Activated B cell treated with CpG ODN at 0.5 μM for 24 hours (primary cell): Measurements from ENCODE around the gene KCNMA1. TPM values are rescaled to one million over a fixed set of nuclear protein-coding genes. Genes with fewer than 3 reads are reported as not detected.

Source experiments
- ATAC-seq: fragments of 200-7000 bp; cut with Tn5 transposase; one replicate; pipeline ENCODE4 v1.10.0; 2021; ENCODE audit warnings: low read depth, mild to moderate bottlenecking, moderate library complexity
- CTCF ChIA-PET: fragments of 350-600 bp; sonication (Branson Sonifier 250); formaldehyde crosslinking; loops from one replicate; lab custom pipeline; 2021; ENCODE audit warnings: antibody characterized with exemption; lab: Charles Lee
- POLR2A ChIA-PET: fragments of 350-600 bp; sonication (Branson Sonifier 250); formaldehyde crosslinking; loops from one replicate; lab custom pipeline; 2021; ENCODE audit warnings: antibody characterized with exemption; lab: Charles Lee
- DNase-seq: peaks from one replicate; pipeline ENCODE4 v3.0.0; 2022
- H3K27ac Mint-ChIP-seq: one replicate; pipeline ENCODE4 v1.8.0; 2020; ENCODE audit warnings: mixed read lengths
- H3K27me3 Mint-ChIP-seq: one replicate; pipeline ENCODE4 v1.8.0; 2021; ENCODE audit warnings: mixed read lengths
- H3K36me3 Mint-ChIP-seq: one replicate; pipeline ENCODE4 v1.8.0; 2021; ENCODE audit warnings: low read depth, mixed read lengths
- H3K4me1 Mint-ChIP-seq: one replicate; pipeline ENCODE4 v1.8.0; 2021; ENCODE audit warnings: mixed read lengths
- H3K4me3 Mint-ChIP-seq: one replicate; pipeline ENCODE4 v1.8.0; 2020; ENCODE audit warnings: mild to moderate bottlenecking, mixed read lengths
- H3K9me3 Mint-ChIP-seq: one replicate; pipeline ENCODE4 v1.8.0; 2020; ENCODE audit warnings: mixed read lengths
- CTCF ChIP-seq: fragments of 200-600 bp; IDR thresholded peaks from one replicate; pipeline ENCODE4 v1.8.0; 2022; ENCODE audit warnings: antibody characterized with exemption, mild to moderate bottlenecking
- intact Hi-C: fragments of 100-400 bp; cut with micrococcal nuclease; formaldehyde crosslinking; loops from one replicate; pipeline ENCODE4 v1.15.1; 2024
- total RNA-seq: library from RNA; stranded (reverse); gene quantifications from 2 replicates; pipeline ENCODE4 v1.2.3, GENCODE V29; 2022

The KCNMA1 gene
- total RNA-seq, 1 donor from 2014 or later = 3.7 TPM

GRCh38 chr10:77266242-77266641, 371.4 kb downstream of the KCNMA1 start:
- H3K4me3 Mint-ChIP-seq = no peak overlapping the region
- intact Hi-C loops = no loop called here
- ChIA-PET POLR2A (no interaction called here), CTCF (no interaction called here)
- no peaks in the 10 kb centered on the region for H3K27me3 Mint-ChIP-seq
- no peak overlapping the region for H3K27ac Mint-ChIP-seq
- H3K4me1 Mint-ChIP-seq = peaks cover 27% of the 10 kb centered on the region
- no peaks in the 10 kb centered on the region for H3K36me3 Mint-ChIP-seq
- DNase-seq (no peak), ATAC-seq (no peak)
- no peaks in the 10 kb centered on the region for H3K9me3 Mint-ChIP-seq
- TF ChIP-seq CTCF = no peak

GRCh38 chr10:77264527-77264926, 373.1 kb downstream of the KCNMA1 start:
- CTCF ChIA-PET = interaction anchor here (1.0 kb wide), 1 partner anchor 90 kb away, joined by 4 read pairs; no protein-coding TSS in a partner anchor
- ATAC-seq (no peak), DNase-seq (no peak)
- H3K27ac Mint-ChIP-seq = no peak overlapping the region
- no peaks in the 10 kb centered on the region for H3K27me3 Mint-ChIP-seq
- intact Hi-C loops = no loop called here
- POLR2A ChIA-PET = no interaction called here
- no peak for TF ChIP-seq CTCF
- H3K4me3 Mint-ChIP-seq = peak overlapping the region; percentile 24
- H3K9me3 Mint-ChIP-seq = no peaks in the 10 kb centered on the region
- H3K4me1 Mint-ChIP-seq = peaks cover 27% of the 10 kb centered on the region
- H3K36me3 Mint-ChIP-seq = no peaks in the 10 kb centered on the region

- intact Hi-C loops = no loop called here
- Mint-ChIP-seq H3K9me3 (no peaks in the 10 kb centered on the region), H3K4me3 (peak overlapping the region; percentile 24), H3K27ac (peak overlapping the region; percentile 3), H3K36me3 (no peaks in the 10 kb centered on the region), H3K27me3 (no peaks in the 10 kb centered on the region), H3K4me1 (peaks cover 27% of the 10 kb centered on the region)
- no peak for TF ChIP-seq CTCF
- CTCF ChIA-PET = interaction anchor here (1.0 kb wide), 1 partner anchor 90 kb away, joined by 4 read pairs; no protein-coding TSS in a partner anchor
- DNase-seq (no peak), ATAC-seq (peak; percentile 56)
- POLR2A ChIA-PET = no interaction called here
Observed at GRCh38 chr10:77264107-77264506, 373.5 kb downstream of the KCNMA1 start.

- Mint-ChIP-seq H3K9me3 (no peaks in the 10 kb centered on the region), H3K36me3 (no peaks in the 10 kb centered on the region), H3K27ac (no peak overlapping the region), H3K27me3 (no peaks in the 10 kb centered on the region), H3K4me3 (peak overlapping the region; percentile 24), H3K4me1 (peaks cover 27% of the 10 kb centered on the region)
- DNase-seq = no peak
- TF ChIP-seq CTCF = no peak
- ChIA-PET CTCF (interaction anchor here (1.0 kb wide), 1 partner anchor 89 kb away, joined by 4 read pairs; no protein-coding TSS in a partner anchor), POLR2A (no interaction called here)
- ATAC-seq = no peak
- intact Hi-C loops = no loop called here
Observed at GRCh38 chr10:77263700-77264099, 373.9 kb downstream of the KCNMA1 start.

GRCh38 chr10:77261146-77261545, 376.5 kb downstream of the KCNMA1 start:
- peaks cover 17% of the 10 kb centered on the region for H3K4me1 Mint-ChIP-seq
- H3K9me3 Mint-ChIP-seq = no peaks in the 10 kb centered on the region
- H3K36me3 Mint-ChIP-seq = no peaks in the 10 kb centered on the region
- no peak for TF ChIP-seq CTCF
- DNase-seq (no peak), ATAC-seq (no peak)
- H3K27me3 Mint-ChIP-seq = no peaks in the 10 kb centered on the region
- H3K4me3 Mint-ChIP-seq = no peak overlapping the region
- no peak overlapping the region for H3K27ac Mint-ChIP-seq
- POLR2A ChIA-PET = no interaction called here
- CTCF ChIA-PET = no interaction called here
- intact Hi-C loops = no loop called here
